GM08714 (cell line): Measurements from ENCODE around the gene PPAN.

Source experiments
- H3K4me3 ChIP-seq: fragments of 200-500 bp; sonication (Bioruptor generic); 2 replicates; pipeline ENCODE4 v1.5.1; 2014; ENCODE audit warnings: mild to moderate bottlenecking, low read length, inconsistent platforms
- ZNF274 ChIP-seq: IDR thresholded peaks from 2 replicates; pipeline ENCODE4 v1.6.1; 2012; ENCODE audit warnings: mild to moderate bottlenecking, low read depth, low read length

Gene PPAN

DNA sequence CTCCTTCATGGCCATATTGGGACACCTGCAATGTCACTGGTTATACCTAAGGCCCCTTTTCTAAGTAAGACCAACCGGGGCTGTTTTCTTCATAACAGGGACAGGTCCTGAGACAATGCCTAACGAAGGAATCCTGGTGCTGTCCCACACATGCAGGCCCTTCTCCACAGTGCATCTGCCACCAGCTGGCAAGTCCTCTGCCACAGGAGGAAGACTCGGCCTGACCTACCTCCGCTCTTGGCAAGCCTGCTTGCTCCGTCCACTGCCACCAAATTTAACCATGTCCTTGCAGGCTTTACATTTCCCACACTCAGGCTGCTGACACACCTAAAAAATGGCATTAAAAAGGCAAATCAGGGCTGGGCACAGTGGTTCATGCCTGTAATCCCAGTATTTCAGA, 45.4 kb downstream of the PPAN start:
- TF ChIP-seq ZNF274 = no peak
- no peak overlapping the region for H3K4me3 ChIP-seq

DNA sequence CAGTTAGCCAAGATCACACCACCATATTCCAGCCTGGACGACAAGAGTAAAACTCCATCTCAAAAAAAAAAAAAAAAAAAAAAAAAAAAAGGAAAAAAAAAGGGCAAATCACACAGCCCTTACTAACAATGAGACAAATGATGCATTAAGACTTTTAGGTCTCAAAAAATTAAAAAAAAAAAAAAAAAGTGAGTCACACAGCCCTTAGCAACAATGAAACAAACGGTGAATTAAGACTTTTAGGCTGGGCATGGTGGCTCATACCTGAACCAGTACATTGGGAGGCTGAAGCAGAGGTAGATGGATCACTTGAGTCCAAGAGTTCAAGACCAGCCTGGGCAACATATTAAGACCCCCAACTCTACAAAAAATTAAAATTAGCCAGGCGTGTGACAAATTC, 45.9 kb downstream of the PPAN start:
- no peak overlapping the region for H3K4me3 ChIP-seq
- TF ChIP-seq ZNF274 = no peak

GRCh38 chr19:10155839-10156238, 49.7 kb downstream of the PPAN start:
- no peak overlapping the region for H3K4me3 ChIP-seq
- no peak for TF ChIP-seq ZNF274

DNA sequence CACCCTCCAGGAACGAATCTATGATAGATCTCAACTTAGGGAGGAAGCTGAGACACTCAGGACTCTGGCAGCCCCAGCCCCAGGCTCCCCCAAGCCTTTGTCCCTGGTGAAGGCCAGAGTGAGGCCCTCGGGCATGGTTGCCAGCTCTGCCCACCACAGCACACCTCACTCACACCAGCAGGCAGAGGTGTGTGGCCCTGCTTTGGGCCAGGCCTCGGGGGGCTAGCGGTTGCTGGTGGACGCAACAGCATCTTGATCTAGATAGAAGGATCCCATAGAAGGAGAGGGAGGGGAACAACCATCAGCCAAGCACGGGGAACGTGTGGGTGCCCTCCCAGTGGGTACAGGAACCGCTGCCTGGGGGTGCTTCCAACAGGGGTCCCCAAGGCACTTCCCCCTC, 51.9 kb downstream of the PPAN start:
- H3K4me3 ChIP-seq = no peak overlapping the region
- TF ChIP-seq ZNF274 = no peak

DNA sequence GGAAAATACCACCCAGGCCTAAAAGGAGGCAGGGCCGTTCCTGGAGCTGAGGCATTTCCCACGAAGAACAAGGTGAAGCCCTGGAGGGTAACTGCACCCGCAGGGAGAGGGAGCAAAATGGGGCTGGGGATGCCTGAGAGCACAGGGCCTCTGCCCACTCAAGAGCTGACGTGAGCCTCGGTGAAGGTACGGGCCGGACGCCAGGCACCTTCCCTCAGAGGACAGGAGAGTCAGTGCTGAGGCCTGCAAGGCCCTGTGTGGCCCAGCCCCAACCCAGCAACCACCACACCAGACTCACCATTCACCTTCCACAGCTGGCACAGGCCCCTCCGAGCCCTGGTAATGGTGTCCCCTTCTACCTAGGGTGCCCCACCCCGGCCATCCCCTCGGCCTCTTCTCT, 52.3 kb downstream of the PPAN start:
- TF ChIP-seq ZNF274 = no peak
- H3K4me3 ChIP-seq = no peak overlapping the region

- no peak overlapping the region for H3K4me3 ChIP-seq
- no peak for TF ChIP-seq ZNF274
These were observed 53.4 kb downstream of the PPAN start for GRCh38 chr19:10159610-10160009.
